CD4-positive, alpha-beta T cell treated with Interleukin-10 for 1 hour (primary cell): ENCODE measurements around the gene PKIG.
"Not testable (repeated sequence)": the region's sequence is repeated elsewhere in the genome, so short reads cannot be mapped to it uniquely, and the experiment has no call there.

Source experiments
- DNase-seq: peaks from one replicate; pipeline ENCODE4 v3.0.0-alpha.2; 2020

PKIG gene

GRCh38 chr20:44643596-44644229 is 61.3 kb downstream of the PKIG start:
- DNase-seq, result peak; percentile 76

GRCh38 chr20:44644230-44644617 is 61.8 kb downstream of the PKIG start:
- no peak for DNase-seq

DNA sequence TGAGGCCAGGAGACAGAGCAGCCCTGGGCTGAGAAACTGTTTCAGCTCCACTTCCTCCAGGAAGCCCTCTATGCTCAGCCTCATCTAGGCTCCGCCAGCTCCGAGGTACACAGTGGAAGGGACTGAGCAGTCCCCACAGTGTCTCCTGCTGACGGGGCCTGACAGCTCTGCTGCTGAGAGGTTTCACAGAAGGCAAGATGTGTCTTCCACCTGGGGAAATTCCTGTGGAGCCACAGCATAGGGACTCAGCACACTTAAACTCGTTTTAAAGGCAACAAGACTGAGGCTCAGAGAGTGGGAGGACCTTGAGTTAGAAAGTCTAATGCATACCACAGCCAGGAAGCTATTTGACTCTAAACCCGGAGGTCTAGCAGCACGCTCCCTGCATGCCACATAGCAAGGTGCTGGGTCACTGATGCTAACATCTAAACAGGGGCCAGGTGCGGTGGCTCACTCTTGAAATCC is 62.3 kb downstream of the PKIG start:
- DNase-seq, result peak; percentile 70

DNA sequence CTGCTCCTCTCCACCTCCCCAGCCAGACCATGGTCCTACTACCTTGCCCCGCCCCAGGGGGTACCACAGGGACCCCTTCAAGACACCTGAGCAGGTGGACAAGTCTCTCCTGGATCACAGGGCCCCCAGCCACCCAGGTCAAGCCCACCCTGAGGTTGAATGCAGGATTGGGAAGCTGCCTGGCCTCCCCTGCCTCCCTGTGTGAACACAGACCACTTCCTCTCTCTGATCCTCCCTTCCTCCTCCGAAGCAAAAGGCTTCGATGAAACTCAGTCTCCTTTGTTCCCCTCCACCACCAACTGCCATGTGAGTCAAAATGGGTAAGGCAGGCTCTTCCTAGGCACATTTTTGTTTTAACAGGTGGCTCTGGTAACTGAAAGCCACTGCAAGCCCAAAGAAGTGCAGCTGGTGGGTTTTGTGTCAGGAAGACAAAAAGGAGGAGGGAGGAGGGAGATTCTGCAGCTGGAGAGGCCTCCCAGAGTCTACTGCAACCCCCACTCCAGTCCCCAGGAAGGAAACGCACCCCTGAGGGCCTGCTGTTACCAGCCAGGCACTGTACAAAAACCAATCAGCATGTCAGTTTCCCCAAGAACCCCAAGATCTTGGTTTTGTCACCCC is 63.8 kb downstream of the PKIG start:
- DNase-seq, result peak; percentile 39

DNA sequence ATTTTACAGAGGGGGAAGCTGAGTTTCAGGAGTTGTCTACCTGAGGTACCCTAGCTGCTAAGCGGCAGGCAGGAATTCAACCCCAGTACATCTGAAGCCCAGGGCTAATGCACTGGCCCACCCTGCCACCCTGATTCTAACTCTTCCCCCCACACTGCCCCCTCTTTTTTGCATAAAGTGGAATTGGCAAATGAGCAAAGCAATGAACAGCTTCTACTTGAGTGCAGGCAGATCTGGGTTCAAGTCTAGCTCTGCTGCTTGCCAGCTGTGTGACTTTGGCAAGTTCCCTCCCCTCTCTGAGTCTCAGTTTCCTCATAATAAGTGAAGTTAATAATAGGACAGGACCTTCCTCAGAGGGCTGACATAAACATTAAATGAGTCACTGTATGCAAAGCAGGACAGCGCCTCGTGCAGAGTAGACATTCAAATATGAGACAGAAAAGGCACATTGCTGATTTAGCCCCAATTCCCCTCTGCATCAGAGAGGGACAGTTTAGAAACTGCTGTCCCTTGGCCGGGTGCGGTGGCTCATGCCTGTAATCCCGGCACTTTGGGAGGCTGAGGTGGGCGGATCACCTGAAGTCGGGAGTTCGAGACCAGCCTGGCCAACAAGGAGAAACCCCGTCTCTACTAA is 64.4 kb downstream of the PKIG start:
- DNase-seq, result no peak

DNA sequence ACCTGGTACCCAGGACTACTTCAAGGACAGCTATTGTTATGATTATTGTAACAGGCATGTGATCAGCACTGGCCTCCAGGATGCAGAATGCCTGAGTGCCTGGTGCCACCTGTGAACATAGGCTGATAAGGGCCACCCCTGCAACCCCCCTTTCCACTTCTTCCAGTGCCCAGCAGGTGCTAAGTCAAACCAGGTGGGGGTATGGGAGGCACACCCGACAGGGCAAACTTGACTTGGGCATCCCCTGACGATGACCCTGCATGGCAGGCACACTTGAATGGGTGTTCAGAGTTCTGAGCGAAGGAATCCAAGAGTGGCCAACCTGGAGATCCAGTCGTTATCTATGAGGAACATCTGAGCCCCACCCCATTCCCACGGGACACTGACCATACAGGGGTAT is 65.7 kb downstream of the PKIG start:
- no peak for DNase-seq

GRCh38 chr20:44648579-44648978 is 66.2 kb downstream of the PKIG start:
- DNase-seq, result no peak

DNA sequence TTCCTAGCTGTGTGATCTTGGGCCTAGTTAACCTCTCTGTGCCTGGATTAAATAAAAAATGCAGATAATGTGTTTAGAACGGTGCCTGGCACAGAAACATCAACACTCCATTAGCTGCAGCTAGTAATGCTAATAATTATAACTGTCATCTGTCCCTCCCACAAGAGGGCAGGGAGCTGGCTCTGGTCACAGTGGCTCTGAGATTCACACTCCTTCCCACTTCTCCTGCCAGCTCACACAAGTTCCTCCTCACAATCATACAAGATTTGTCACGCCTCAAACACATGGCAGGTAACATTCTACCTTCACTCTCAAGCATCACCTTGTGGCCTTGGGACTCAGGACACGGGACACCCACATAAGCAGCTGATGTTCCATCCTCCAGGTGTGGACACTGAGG is 66.7 kb downstream of the PKIG start:
- DNase-seq, result no peak

DNA sequence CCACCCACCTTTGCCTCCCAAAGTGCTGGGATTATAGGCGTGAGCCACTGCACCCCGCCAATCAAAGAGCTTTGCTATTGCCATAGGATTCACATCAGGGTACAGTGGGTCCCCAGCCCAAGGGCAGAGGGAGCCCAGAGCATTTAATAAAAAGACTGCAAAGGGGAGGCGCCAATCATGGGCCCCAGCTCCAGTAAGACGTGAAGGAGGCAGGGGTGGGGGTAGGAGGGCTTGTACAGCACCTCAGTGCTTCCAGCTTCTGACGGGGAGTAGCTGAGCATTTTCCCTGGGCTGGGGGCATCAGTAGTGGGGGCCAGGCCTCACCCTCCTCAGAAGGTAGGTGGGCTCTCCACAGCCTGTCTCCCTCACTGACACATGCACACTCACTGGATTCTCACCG is 67.6 kb downstream of the PKIG start:
- no peak for DNase-seq

GRCh38 chr20:44650771-44651433 is 68.5 kb downstream of the PKIG start:
- DNase-seq, result peak; percentile 42

DNA sequence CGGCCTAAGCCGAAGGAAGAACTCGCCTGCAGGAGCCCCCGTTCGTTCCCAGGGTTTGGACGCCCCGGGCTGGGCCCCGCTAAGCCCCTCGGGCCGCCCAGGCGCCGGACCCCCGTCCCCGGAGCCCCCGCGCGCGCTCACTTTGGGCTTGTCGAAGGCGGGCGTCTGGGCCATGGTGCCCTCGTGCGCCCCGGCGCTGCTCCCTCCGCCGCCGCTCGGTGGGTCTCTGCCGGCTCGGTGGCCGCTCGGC is 69.0 kb downstream of the PKIG start:
- no peak for DNase-seq

GRCh38 chr20:44651684-44652423 is 69.5 kb downstream of the PKIG start, which contains the start of gene ADA:
Gene ADA (minus strand): TSS chr20:44651699. CDS start chr20:44651607, 92 bp downstream.
- peak; percentile 45 for DNase-seq

GRCh38 chr20:44653546-44653945 is 71.2 kb downstream of the PKIG start:
- no peak for DNase-seq

DNA sequence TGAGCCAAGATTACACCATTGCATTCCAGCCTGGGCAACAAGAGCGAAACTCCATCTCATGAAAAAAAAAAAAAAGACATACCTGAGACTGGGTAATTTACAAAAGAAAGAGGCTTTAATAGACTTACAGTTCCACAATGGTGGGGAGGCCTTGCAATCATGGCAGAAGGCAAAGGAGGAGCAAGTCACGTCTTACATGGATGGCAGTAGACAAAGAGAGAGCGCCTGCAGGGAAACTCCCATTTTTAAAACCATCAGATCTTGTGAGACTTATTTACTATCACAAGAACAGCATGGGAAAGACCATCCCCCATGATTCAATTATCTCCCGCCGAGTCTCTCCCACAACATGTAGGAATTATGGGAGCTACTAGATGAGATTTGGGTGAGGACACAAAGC is 71.8 kb downstream of the PKIG start:
- DNase-seq, result not testable (repeated sequence)

DNA sequence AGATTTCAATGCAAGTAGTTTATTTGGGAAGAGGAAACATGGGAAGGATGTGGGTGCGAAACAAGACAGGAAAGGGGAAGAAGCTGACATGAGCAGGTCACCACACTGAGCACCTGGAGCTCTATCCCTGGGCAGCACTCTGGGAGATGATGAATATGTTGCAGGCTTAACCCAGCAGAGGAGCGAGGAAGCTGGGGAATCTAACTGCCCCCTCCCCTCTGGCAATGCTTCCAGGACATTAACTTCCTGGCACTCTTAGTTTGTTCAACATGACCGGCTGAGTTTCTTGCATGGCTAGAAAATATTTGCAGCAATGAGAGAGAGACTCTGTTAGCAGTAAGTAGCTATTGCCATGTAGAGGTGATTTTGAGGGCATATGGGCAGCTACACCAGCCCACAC is 74.1 kb downstream of the PKIG start:
- no peak for DNase-seq

- no peak for DNase-seq
Measured at GRCh38 chr20:44657875-44658274, 75.5 kb downstream of the PKIG start.

- no peak for DNase-seq
Measured at GRCh38 chr20:44658810-44659209, 76.4 kb downstream of the PKIG start.

GRCh38 chr20:44659931-44660330 is 77.6 kb downstream of the PKIG start:
- no peak for DNase-seq

DNA sequence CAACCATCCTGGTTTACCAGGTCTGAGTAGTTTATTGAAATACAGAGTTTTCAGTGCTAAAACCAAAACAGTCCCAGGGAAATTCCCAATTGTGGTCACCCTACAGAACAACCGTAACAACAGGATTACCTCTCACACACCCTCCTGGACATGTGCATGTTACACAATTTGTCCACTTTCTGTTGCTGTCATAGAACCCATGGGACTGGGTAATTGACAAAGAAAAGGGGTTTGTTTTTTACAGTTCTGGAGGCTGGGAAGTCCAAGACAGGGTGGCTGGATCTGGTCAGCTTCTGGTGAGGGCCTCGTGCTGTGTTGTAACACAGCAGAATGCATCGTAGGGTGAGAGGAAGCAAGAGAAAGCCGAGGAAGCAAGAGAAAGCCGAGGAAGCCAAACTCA is 78.2 kb downstream of the PKIG start:
- no peak for DNase-seq

DNA sequence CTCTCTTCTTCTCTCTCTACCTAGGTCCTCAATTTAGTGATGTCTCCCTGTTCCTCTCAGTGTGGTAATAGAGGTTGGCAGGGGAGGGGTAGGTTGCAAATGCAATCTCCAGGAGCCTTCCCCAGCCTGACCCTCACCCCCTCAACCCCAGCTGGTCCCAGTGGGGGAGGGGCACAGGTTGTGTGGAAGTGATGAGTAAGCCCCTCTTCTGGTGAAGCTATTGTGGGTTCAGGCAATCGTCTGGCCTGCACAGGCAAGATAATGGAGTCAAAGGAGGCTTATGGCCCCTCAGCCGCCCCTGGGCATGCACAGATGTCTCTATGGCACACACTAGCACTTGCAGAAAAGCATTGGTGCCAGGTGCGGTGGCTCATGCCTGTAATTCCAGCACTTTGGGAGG is 79.9 kb downstream of the PKIG start:
- no peak for DNase-seq

DNA sequence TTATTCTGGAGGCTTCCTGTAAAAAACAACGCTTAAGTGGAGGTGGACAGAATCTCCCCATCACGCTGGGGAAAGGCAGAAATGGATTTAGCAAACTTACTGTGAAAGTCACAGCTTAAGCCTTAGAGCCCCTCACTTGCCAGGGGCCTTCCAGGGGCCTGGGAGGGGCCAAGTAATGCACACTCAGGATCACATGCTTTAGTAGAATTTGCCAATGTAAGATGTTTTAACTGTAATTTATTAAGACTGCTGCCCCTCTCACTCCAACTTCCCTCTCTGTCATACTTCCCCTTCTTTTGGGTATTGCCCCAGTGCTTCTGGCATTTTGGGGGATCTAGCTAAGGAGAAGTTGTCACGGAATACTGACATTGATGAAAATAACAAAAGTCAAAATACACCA is 81.8 kb downstream of the PKIG start:
- no peak for DNase-seq

DNA sequence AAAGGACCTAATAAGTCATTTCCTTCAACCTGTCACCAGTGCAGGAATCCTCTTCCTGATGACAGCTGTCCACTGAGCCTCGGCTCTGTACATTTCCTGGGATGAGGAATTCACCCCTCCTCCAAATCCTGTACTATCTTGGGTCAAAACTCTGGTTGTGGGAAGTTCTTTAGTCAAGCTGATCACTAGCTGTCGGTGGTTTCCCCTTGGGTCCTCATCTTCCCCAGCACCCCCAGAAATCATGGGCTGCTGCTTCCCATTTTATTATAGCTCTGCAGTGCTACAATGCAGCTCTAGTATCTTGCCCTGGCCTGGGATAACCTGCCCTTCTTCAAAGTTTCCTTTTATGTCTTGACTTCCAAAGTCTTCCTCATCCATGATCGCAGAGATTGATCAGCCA is 83.7 kb downstream of the PKIG start:
- DNase-seq, result no peak
